ENCODE measurements around the gene STK39.
"Not testable (repeated sequence)": the region's sequence is repeated elsewhere in the genome, so short reads cannot be mapped to it uniquely, and the experiment has no call there.

The STK39 gene

GRCh38 chr2:168047091-168047690, 200.2 kb downstream of the STK39 start:
- Histone ChIP-seq H3K27me3 (no peaks in the 10 kb centered on the region), H3K9me3 (no peaks in the 10 kb centered on the region), H3K4me1 (ENCODE audit: control insufficient read depth in 1 of 2, insufficient read depth in 1 of 2, low read depth in 1 of 2, low read length in 1 of 2) (no peaks in the 10 kb centered on the region), H3K36me3 (no peaks in the 10 kb centered on the region), H3K4me3 (ENCODE audit: low read depth in 1 of 2, low read length in 1 of 2) (no peak overlapping the region), H3K27ac (no peak overlapping the region)
- TF ChIP-seq CTCF (IDR thresholded peaks at IDR 0.05), result no peak

GRCh38 chr2:168044579-168044978, 202.8 kb downstream of the STK39 start:
- no peaks in the 10 kb centered on the region for H3K36me3 ChIP-seq
- no peaks in the 10 kb centered on the region for H3K9me3 ChIP-seq
- no peak for TF ChIP-seq CTCF (IDR thresholded peaks at IDR 0.05)
- peaks cover 0 to 3% of the 10 kb centered on the region in 2 experiments for H3K4me1 ChIP-seq (ENCODE audit: control insufficient read depth in 1 of 2, insufficient read depth in 1 of 2, low read depth in 1 of 2, low read length in 1 of 2)
- H3K27me3 ChIP-seq, result no peaks in the 10 kb centered on the region
- H3K4me3 ChIP-seq (ENCODE audit: low read depth in 1 of 2, low read length in 1 of 2), result no peak overlapping the region
- no peak overlapping the region for H3K27ac ChIP-seq

GRCh38 chr2:168044176-168044575, 203.2 kb downstream of the STK39 start:
- Histone ChIP-seq H3K4me3 (ENCODE audit: low read depth in 1 of 2, low read length in 1 of 2) (no peak overlapping the region), H3K27ac (no peak overlapping the region), H3K27me3 (no peaks in the 10 kb centered on the region), H3K4me1 (ENCODE audit: control insufficient read depth in 1 of 2, insufficient read depth in 1 of 2, low read depth in 1 of 2, low read length in 1 of 2) (peaks cover 0 to 3% of the 10 kb centered on the region in 2 experiments), H3K36me3 (no peaks in the 10 kb centered on the region), H3K9me3 (no peaks in the 10 kb centered on the region)
- no peak for TF ChIP-seq CTCF (IDR thresholded peaks at IDR 0.05)

GRCh38 chr2:168042127-168042824, 205.1 kb downstream of the STK39 start:
- H3K36me3 ChIP-seq; H3K4me1 ChIP-seq (ENCODE audit: control insufficient read depth in 1 of 2, insufficient read depth in 1 of 2, low read depth in 1 of 2, low read length in 1 of 2); H3K27ac ChIP-seq; H3K9me3 ChIP-seq; H3K4me3 ChIP-seq (ENCODE audit: low read depth in 1 of 2, low read length in 1 of 2); H3K27me3 ChIP-seq: not testable (repeated sequence)

GRCh38 chr2:168039881-168040280, 207.5 kb downstream of the STK39 start:
- TF ChIP-seq CTCF (IDR thresholded peaks at IDR 0.05), result no peak
- Histone ChIP-seq H3K9me3 (no peaks in the 10 kb centered on the region), H3K36me3 (no peaks in the 10 kb centered on the region), H3K27me3 (no peaks in the 10 kb centered on the region), H3K4me1 (ENCODE audit: control insufficient read depth in 1 of 2, insufficient read depth in 1 of 2, low read depth in 1 of 2, low read length in 1 of 2) (peaks cover 0 to 3% of the 10 kb centered on the region in 2 experiments), H3K4me3 (ENCODE audit: low read depth in 1 of 2, low read length in 1 of 2) (no peak overlapping the region), H3K27ac (no peak overlapping the region)

GRCh38 chr2:168037778-168038177, 209.6 kb downstream of the STK39 start:
- no peak for TF ChIP-seq CTCF (IDR thresholded peaks at IDR 0.05)
- Histone ChIP-seq H3K27ac (no peak overlapping the region), H3K36me3 (no peaks in the 10 kb centered on the region), H3K4me1 (ENCODE audit: control insufficient read depth in 1 of 2, insufficient read depth in 1 of 2, low read depth in 1 of 2, low read length in 1 of 2) (peaks cover 0 to 3% of the 10 kb centered on the region in 2 experiments), H3K4me3 (ENCODE audit: low read depth in 1 of 2, low read length in 1 of 2) (no peak overlapping the region), H3K9me3 (no peaks in the 10 kb centered on the region), H3K27me3 (no peaks in the 10 kb centered on the region)

Data from neutrophil (primary cell).